ENCODE results near the gene PPP2R2B. TPM values are rescaled to one million over a fixed set of nuclear protein-coding genes. Genes with fewer than 3 reads are reported as not detected.

Gene PPP2R2B
- total and polyA plus RNA-seq, 2 donors (not counting 3 experiments of a cell fraction or from before 2014, with no cell fraction given), result not detected

DNA sequence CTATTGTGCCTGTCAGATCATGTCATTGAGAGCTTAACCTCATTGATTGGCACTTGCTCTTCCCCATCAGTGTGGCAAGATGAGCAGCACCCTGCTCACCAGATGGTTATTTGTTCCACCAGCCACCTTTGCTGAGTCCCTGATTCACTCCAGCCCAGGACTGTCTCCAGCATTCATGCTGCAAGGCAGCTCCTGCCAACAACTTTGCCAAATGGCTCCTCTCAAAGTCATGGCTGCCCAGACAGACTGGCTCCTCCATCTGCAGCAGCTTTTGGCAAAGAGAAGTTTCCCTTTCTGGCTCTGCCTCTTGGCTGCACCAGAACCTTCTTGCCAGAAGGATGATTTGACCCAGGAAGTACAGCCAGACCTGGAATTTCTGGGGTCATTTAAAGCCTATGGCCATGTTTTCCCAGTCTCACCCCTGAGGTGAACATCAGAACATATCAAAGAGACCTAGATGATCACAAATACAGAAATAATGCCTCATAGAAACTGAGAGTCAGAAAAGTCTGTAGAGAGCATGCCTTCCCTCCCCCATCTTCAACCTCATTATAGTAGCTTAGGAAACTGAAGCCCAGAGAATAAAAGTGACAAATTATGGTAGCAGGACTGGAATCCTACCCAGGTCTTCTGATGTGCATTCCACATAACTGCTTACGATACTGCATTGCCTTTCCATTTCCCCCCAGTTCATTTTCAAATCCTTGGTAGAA is 10.4 kb downstream of the PPP2R2B start:
- no peak overlapping the region for H3K27ac ChIP-seq (ENCODE audit: insufficient read depth, low read depth, low read length)
- no peak overlapping the region for H2AFZ ChIP-seq (ENCODE audit: low read depth, low read length)
- dilution Hi-C loops (cut with MboI; ENCODE audit: extremely low pct_ligation_motif_present, low sequenced_read_pairs), result no loop called here
- DNase-seq (ENCODE audit: low read depth, low spot score) (no peak), FAIRE-seq (no peak)
- no peaks in the 10 kb centered on the region for H3K36me3 ChIP-seq (ENCODE audit: control insufficient read depth in 2 of 2, extremely low read depth in 1 of 2, insufficient read depth in 2 of 2, low read length in 2 of 2)
- H3K4me2 ChIP-seq (ENCODE audit: insufficient read depth, low read length), result no peak overlapping the region
- H3K4me3 ChIP-seq (replicated peaks in 1 of 3; ENCODE audit: insufficient read depth in 1 of 3, low read depth in 1 of 3, low read length in 3 of 3), result no peak overlapping the region
- CTCF ChIA-PET, result no interaction called here
- POLR2A ChIA-PET, result no interaction called here
- no peaks in the 10 kb centered on the region for H3K27me3 ChIP-seq (ENCODE audit: control insufficient read depth in 2 of 2, insufficient read depth in 2 of 2, low read length in 2 of 2)
- no TSS peak for BruUV-seq (replicated peaks)
- H3K9me1 ChIP-seq (replicated peaks; ENCODE audit: control insufficient read depth, extremely low read depth, insufficient read depth, low read length), result no peaks in the 10 kb centered on the region
- no peak for TF ChIP-seq EZH2 (IDR thresholded peaks at IDR 0.05; ENCODE audit: borderline replicate concordance, low read depth, low read length, severe bottlenecking)
- no peak for TF ChIP-seq POLR2AphosphoS5 (IDR thresholded peaks at IDR 0.05; ENCODE audit: insufficient read depth, low read depth, low read length)
- TF ChIP-seq POLR2A (IDR thresholded peaks at IDR 0.05; ENCODE audit: low read depth, low read length), result no peak
- no peak for TF ChIP-seq JUN (IDR thresholded peaks at IDR 0.05; ENCODE audit: borderline replicate concordance, insufficient read depth, insufficient read length, low read depth)
- no peak for TF ChIP-seq FOS (IDR thresholded peaks at IDR 0.05; ENCODE audit: borderline replicate concordance, insufficient read depth, low read length)
- TF ChIP-seq, protein P1, sequence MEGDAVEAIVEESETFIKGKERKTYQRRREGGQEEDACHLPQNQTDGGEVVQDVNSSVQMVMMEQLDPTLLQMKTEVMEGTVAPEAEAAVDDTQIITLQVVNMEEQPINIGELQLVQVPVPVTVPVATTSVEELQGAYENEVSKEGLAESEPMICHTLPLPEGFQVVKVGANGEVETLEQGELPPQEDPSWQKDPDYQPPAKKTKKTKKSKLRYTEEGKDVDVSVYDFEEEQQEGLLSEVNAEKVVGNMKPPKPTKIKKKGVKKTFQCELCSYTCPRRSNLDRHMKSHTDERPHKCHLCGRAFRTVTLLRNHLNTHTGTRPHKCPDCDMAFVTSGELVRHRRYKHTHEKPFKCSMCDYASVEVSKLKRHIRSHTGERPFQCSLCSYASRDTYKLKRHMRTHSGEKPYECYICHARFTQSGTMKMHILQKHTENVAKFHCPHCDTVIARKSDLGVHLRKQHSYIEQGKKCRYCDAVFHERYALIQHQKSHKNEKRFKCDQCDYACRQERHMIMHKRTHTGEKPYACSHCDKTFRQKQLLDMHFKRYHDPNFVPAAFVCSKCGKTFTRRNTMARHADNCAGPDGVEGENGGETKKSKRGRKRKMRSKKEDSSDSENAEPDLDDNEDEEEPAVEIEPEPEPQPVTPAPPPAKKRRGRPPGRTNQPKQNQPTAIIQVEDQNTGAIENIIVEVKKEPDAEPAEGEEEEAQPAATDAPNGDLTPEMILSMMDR (IDR thresholded peaks at IDR 0.05; ENCODE audit: extremely low read depth in 1 of 2, insufficient read depth in 1 of 2, low read depth in 1 of 2, low read length in 2 of 2), result no peak
- TF ChIP-seq, protein P2, sequence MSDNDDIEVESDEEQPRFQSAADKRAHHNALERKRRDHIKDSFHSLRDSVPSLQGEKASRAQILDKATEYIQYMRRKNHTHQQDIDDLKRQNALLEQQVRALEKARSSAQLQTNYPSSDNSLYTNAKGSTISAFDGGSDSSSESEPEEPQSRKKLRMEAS (IDR thresholded peaks at IDR 0.05; ENCODE audit: insufficient read depth, insufficient read length), result no peak
- no peak for TF ChIP-seq GATA2 (IDR thresholded peaks at IDR 0.05; ENCODE audit: insufficient read depth, insufficient read length, low read depth, low read length)
- TF ChIP-seq MYC (IDR thresholded peaks at IDR 0.05; ENCODE audit: low read depth, low read length), result no peak
- intact Hi-C loops (cut with micrococcal nuclease), result no loop called here
- no peaks in the 10 kb centered on the region for H3K9me3 ChIP-seq (replicated peaks; ENCODE audit: control insufficient read depth, insufficient read depth, low read length)
- no peaks in the 10 kb centered on the region for H4K20me1 ChIP-seq (replicated peaks; ENCODE audit: control insufficient read depth, extremely low read depth, insufficient read depth, low read length)
- no peaks in the 10 kb centered on the region for H3K79me2 ChIP-seq (ENCODE audit: control insufficient read depth, insufficient read depth, low read length)
- H3K4me1 ChIP-seq (ENCODE audit: control insufficient read depth, extremely low read depth, insufficient read depth, low read length), result no peaks in the 10 kb centered on the region
- H3K9ac ChIP-seq (replicated peaks; ENCODE audit: extremely low read depth, insufficient read depth, low read length), result no peak overlapping the region
